Ovary (tissue), 9 donors: ENCODE measurements around the gene STK32C. TPM values are rescaled to one million over a fixed set of nuclear protein-coding genes. Genes with fewer than 3 reads are reported as not detected.

Source experiments
- DNase-seq, 5 donors: peaks; one replicate each; pipeline ENCODE4 v3.0.0-alpha.2; 2019 to 2020
- H3K27ac ChIP-seq, 2 donors: fragments of 200-600 bp; one replicate each; pipeline versions ENCODE4 v1.5.1 to v1.8.0; 2019 to 2022
- H3K27me3 ChIP-seq: fragments of 200-600 bp; one replicate; pipeline ENCODE4 v1.8.0; 2022
- H3K36me3 ChIP-seq: fragments of 200-600 bp; sonication (generic); one replicate; pipeline ENCODE4 v1.5.1; 2019
- H3K4me1 ChIP-seq: one replicate; pipeline ENCODE4 v1.8.1; 2013; ENCODE audit warnings: mild to moderate bottlenecking, moderate library complexity; ENCODE audit not compliant: insufficient read depth
- H3K4me3 ChIP-seq: fragments of 200-600 bp; sonication (generic); one replicate; pipeline ENCODE4 v1.5.1; 2017
- H3K9me3 ChIP-seq, 2 donors: fragments of 200-600 bp in 1 of 2; sonication (generic) in 1 of 2; one replicate each; pipeline versions ENCODE4 v1.5.1 to v1.8.1; 2013 to 2019; ENCODE audit warnings: mild to moderate bottlenecking in 1 of 2, moderate library complexity in 1 of 2
- CTCF ChIP-seq, 3 donors: fragments of 450-650 bp in 2 of 3; fragments of 200-600 bp in 1 of 3; IDR thresholded peaks; one replicate each; pipeline versions ENCODE4 v1.5.1 to v1.8.0; 2016 to 2022; ENCODE audit warnings: antibody characterized with exemption in 3 of 3, mild to moderate bottlenecking in 1 of 3
- EP300 ChIP-seq: sonication (generic); formaldehyde crosslinking; IDR thresholded peaks from one replicate; pipeline ENCODE4 v1.6.1; 2017; ENCODE audit warnings: antibody characterized with exemption
- POLR2A ChIP-seq: fragments of 450-650 bp; IDR thresholded peaks from one replicate; pipeline ENCODE4 v1.6.1; 2017; ENCODE audit warnings: antibody characterized with exemption, mild to moderate bottlenecking, moderate library complexity
- WGBS, 3 donors: extraction: QIAGEN DNeasy Blood & Tissue Kit in 1 of 3; methylation state at CpG; one replicate each; pipeline versions ENCODE4 v1.1.5 to v1.1.7; 2013 to 2017; 5-methylcytosine and 5-hydroxymethylcytosine counted together
- intact Hi-C, 4 donors: fragments of 100-400 bp; cut with DNase I; formaldehyde crosslinking; loops; one replicate each; pipeline versions ENCODE4 v1.11.0 to v1.15.1; 2022 to 2023
- polyA plus RNA-seq, 2 donors: library from polyadenylated mRNA; stranded (reverse); fragments of 200-250 nt in 1 of 2; fragments of 350-450 nt in 1 of 2; fragmentation: Illumina TruSeq in 1 of 2; extraction: RNeasy Lipid Tissue Mini Kit (QIAGEN cat#74804) in 1 of 2; gene quantifications; one replicate each; pipeline ENCODE4 v1.2.3, GENCODE V29; 2013 to 2014
- total RNA-seq, 7 donors: library from RNA; depleted of rRNA in 2 of 7; stranded (reverse); fragments of >200 nt in 2 of 7; fragmentation: NEBNext Ultra II Directional in 3 of 7; extraction: Animal tissue kit (Norgen Biotek cat#: 25700) in 3 of 7; gene quantifications; one replicate each; pipeline versions ENCODE4 v1.1.0 to v1.2.4, GENCODE V29; 2016 to 2023
- donor health status: DM: no; HTN: no; CAD: no; lungs with moderate emphysema.
- donor health status: DM: no; HTN: no; CAD: no.
- donor health status: Bipolar disorder and iron deficiency.
- donor health status: DM: yes; HTN: yes; CAD: no.
- donor health status: DM: no; HTN: no; CAD: no.
- donor health status: DM: yes; HTN: yes; CAD: no.

The STK32C gene
- total and polyA plus RNA-seq, 9 donors = 2.6 to 13.8 (median 8.8) TPM

DNA sequence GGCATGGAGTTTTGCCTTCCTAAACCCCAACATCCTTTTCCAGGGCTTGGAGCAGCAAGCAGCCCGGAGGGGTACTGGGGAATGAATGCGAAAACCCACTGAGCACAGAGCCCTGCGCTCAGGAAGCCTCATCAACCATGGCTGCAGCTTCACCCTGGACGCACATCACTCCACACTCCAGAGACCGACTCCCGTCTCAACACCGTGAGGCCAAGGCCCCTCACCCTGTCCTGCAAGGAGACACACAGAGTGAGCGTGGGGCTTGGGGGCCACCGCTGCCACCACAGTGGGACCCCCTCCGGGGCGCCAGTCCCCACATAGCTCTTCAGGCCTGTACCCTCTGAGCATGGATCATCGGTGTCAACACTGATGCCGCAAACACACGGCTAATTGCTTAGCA is 79.1 kb downstream of the STK32C start:
- Histone ChIP-seq H3K27me3 (no peaks in the 10 kb centered on the region), H3K4me3 (no peak overlapping the region), H3K4me1 (peaks cover 4% of the 10 kb centered on the region), H3K27ac (no peak overlapping the region), H3K9me3 (no peaks in the 10 kb centered on the region), H3K36me3 (no peaks in the 10 kb centered on the region)
- 88 to 97% (median 92%) methylated on average over 14 of the region's 14 CpGs for WGBS, 3 donors
- intact Hi-C loops = loop anchor here in 3 of 4 donors (10.0 kb wide), 3 partner anchors 226 to 416 kb away; no protein-coding TSS in a partner anchor
- no peak for DNase-seq
- TF ChIP-seq CTCF (IDR thresholded peaks at IDR 0.05) (no peak), EP300 (no peak), POLR2A (no peak)

DNA sequence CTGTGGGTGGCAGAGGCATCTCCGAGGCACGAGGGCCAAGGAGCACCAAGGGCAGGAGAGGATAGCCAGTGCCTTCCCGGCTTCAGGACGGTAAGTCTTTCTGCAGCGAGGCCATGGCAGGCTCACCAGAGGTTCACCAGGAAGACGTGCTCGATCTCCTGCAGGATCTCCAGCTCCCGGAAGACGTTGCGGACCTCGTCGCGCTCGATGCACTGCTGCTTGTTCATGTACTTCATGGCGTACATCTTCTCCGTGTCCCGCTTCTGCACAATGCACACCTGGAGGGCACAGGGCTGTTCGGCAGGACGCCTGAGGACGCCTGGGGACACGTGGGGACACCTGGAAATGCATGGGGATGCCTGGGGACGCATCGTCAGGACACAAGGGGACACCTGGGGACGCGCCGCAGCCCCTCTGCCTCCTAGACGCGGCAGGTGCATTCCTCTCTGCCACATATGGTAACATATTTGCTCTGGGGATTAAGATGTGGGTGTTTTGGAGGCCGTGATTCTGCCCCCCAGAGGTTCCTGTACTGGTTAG is 79.8 kb downstream of the STK32C start:
- no peak for DNase-seq
- TF ChIP-seq EP300 = no peak
- no peak for TF ChIP-seq POLR2A
- no peak for TF ChIP-seq CTCF (IDR thresholded peaks at IDR 0.05)
- intact Hi-C loops = loop anchor here in 3 of 4 donors (10.0 kb wide), 3 partner anchors 227 to 417 kb away; no protein-coding TSS in a partner anchor
- no peaks in the 10 kb centered on the region for H3K36me3 ChIP-seq
- H3K4me1 ChIP-seq = peaks cover 4% of the 10 kb centered on the region
- no peaks in the 10 kb centered on the region for H3K9me3 ChIP-seq
- H3K4me3 ChIP-seq = no peak overlapping the region
- H3K27ac ChIP-seq = no peak overlapping the region
- no peaks in the 10 kb centered on the region for H3K27me3 ChIP-seq
- 92 to 93% (median 93%) methylated on average over 29 of the region's 29 CpGs for WGBS, 3 donors

- H3K9me3 ChIP-seq = no peaks in the 10 kb centered on the region
- DNase-seq = no peak
- WGBS, 3 donors = 89% methylated on average over 23 to 27 of the region's 27 CpGs
- TF ChIP-seq CTCF (IDR thresholded peaks at IDR 0.05) = no peak
- TF ChIP-seq POLR2A = no peak
- no peak overlapping the region for H3K4me3 ChIP-seq
- H3K4me1 ChIP-seq = peaks cover 4% of the 10 kb centered on the region
- H3K27ac ChIP-seq = no peak overlapping the region
- no peaks in the 10 kb centered on the region for H3K36me3 ChIP-seq
- intact Hi-C loops = loop anchor here in 3 of 4 donors (10.0 kb wide), 3 partner anchors 228 to 418 kb away; no protein-coding TSS in a partner anchor
- no peaks in the 10 kb centered on the region for H3K27me3 ChIP-seq
Measured at GRCh38 chr10:132226586-132227405, 81.0 kb downstream of the STK32C start.

DNA sequence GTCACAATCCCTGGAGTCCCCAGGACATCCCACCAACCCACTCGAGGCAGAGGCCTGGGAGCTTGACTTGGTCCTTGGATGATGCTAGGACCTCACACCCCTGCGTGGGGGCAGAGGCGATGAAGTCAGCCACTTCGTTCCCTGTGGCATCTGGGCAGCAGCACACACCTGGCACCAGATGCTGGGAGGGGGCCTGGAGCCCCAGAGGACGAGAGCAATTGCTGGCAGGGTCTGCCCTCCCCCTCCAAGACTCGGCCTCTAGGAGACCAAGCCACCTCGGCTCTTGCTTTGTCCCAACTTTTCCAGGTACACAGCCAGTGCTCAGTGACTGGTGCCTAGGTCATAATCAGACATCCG is 81.9 kb downstream of the STK32C start:
- H3K4me1 ChIP-seq = peaks cover 3% of the 10 kb centered on the region
- WGBS, 3 donors = 79 to 85% (median 80%) methylated on average over 8 of the region's 8 CpGs
- DNase-seq = no peak
- TF ChIP-seq POLR2A (no peak), CTCF (IDR thresholded peaks at IDR 0.05) (no peak), EP300 (no peak)
- H3K27ac ChIP-seq = no peak overlapping the region
- no peaks in the 10 kb centered on the region for H3K9me3 ChIP-seq
- H3K36me3 ChIP-seq = no peaks in the 10 kb centered on the region
- H3K27me3 ChIP-seq = no peaks in the 10 kb centered on the region
- intact Hi-C loops = loop anchor here in 3 of 4 donors (10.0 kb wide), 3 partner anchors 229 to 419 kb away; no protein-coding TSS in a partner anchor
- H3K4me3 ChIP-seq = no peak overlapping the region
